ENCODE results near the gene MPRIP.

The MPRIP gene

DNA sequence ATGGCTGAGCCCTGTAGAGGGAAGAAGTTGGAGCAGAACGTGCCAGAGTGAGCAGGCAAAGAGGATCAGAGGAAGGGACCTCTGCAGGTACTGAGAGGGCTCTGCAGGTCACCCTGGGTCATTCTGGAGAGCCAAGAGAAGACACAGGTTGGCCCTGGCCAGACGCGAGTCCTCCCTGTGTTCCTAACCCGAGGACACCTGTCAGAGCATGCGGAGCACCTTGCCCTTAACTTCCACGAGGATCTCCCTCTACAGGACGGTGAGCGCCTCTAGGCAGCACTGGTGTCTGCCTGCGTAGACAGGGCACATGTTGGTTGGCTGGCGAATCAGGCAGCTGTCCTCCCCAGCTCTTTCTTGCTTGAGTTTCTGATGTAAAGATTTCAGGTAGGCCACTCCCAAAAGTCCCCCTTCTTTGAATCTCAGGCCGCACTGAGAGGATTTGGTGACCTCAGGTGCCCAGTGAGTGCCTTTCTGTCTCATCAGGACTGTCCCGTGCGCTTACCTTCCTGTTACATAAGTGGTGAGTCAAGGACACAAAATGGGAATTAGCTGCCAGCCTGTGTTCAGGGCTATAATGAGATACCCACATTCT, 45.3 kb downstream of the MPRIP start:
- no peak for DNase-seq (ENCODE audit: extremely low spot score)
- TF ChIP-seq, protein P1, sequence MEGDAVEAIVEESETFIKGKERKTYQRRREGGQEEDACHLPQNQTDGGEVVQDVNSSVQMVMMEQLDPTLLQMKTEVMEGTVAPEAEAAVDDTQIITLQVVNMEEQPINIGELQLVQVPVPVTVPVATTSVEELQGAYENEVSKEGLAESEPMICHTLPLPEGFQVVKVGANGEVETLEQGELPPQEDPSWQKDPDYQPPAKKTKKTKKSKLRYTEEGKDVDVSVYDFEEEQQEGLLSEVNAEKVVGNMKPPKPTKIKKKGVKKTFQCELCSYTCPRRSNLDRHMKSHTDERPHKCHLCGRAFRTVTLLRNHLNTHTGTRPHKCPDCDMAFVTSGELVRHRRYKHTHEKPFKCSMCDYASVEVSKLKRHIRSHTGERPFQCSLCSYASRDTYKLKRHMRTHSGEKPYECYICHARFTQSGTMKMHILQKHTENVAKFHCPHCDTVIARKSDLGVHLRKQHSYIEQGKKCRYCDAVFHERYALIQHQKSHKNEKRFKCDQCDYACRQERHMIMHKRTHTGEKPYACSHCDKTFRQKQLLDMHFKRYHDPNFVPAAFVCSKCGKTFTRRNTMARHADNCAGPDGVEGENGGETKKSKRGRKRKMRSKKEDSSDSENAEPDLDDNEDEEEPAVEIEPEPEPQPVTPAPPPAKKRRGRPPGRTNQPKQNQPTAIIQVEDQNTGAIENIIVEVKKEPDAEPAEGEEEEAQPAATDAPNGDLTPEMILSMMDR (IDR thresholded peaks at IDR 0.05; ENCODE audit: control extremely low read depth, extremely low read depth, low read depth, missing control alignments) = no peak
- POLR2A ChIA-PET = no interaction called here
- CTCF ChIA-PET = no interaction called here

DNA sequence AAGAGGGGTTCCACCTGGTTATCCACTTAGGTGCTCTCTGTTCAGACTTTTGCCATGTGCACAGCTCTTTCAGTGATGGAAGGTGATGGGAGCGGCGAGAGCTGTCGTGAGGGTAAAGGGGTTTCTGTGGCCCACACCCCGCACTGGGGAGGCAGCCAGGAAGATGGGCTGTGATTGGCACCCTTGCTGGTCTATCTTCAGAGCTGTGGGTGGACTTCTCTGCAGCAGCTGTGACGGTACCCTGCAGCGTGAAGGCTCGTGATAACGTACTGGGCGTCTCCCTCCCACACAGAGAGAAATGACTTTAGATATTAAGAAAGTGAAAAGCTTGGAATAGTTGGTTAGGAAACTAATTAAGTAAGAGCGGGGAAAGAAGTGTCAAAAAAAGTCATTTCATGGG, 45.8 kb downstream of the MPRIP start:
- ChIA-PET CTCF (interaction anchor here (1.1 kb wide), 1 partner anchor 25 kb away, joined by 3 read pairs; no protein-coding TSS in a partner anchor), POLR2A (no interaction called here)
- TF ChIP-seq, protein P1 (IDR thresholded peaks at IDR 0.05; ENCODE audit: control extremely low read depth, extremely low read depth, low read depth, missing control alignments) = no peak
- no peak for DNase-seq (ENCODE audit: extremely low spot score)

- TF ChIP-seq, protein P1 (IDR thresholded peaks at IDR 0.05; ENCODE audit: control extremely low read depth, extremely low read depth, low read depth, missing control alignments) = no peak
- POLR2A ChIA-PET = no interaction called here
- CTCF ChIA-PET = interaction anchor here (1.1 kb wide), 1 partner anchor 24 kb away, joined by 3 read pairs; no protein-coding TSS in a partner anchor
- no peak for DNase-seq (ENCODE audit: extremely low spot score)
Measured at GRCh38 chr17:17088541-17089525, 46.6 kb downstream of the MPRIP start.

DNA sequence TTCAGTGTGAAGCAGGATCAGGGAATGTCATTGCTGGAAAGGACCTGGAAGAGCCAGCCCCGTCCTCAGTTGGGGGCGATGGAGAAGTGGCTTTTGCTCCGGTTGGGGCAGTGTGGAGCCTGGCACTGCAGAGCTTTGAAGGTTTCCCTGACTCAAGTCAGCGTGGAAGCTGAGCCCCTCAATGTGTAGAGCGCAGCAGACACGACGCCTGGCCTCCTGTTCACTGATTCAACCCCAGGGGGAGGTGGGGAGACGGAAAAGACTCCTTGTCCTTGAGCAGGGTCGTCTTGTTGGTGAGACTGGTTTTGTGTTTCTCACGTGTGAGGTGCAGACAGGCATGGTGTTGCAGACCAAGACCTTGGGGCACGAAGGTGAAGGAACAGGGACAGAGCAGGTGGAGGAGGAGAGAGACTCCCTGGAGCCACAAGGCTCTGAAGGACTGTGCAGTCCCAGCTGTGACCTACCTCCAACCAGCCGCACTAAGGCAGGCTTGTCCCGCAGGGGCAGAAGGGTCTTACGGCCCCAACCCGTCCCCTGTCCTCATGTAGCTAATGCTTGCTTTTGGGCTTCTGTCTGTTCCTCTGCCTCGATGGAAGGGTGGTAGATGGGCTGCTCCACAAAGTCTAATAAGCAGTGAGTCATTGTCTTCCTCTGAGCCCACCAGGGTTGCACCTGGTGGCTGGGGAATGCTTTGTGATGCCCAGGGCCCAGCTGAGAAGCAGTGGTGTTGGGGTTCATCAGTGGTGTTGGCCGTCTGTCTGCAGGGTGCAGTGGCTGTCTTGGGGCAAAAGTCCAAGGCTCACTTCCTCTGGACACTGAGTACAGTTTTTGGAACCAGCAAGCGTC, 47.8 kb downstream of the MPRIP start:
- TF ChIP-seq, protein P1 (IDR thresholded peaks at IDR 0.05; ENCODE audit: control extremely low read depth, extremely low read depth, low read depth, missing control alignments) = no peak
- CTCF ChIA-PET = interaction anchor here (1.4 kb wide), 1 partner anchor 14 kb away, joined by 3 read pairs; no protein-coding TSS in a partner anchor
- POLR2A ChIA-PET = no interaction called here
- DNase-seq (ENCODE audit: extremely low spot score) = no peak

- TF ChIP-seq, protein P1 (IDR thresholded peaks at IDR 0.05; ENCODE audit: control extremely low read depth, extremely low read depth, low read depth, missing control alignments) = no peak
- ChIA-PET POLR2A (no interaction called here), CTCF (interaction anchor here (1.4 kb wide), 1 partner anchor 14 kb away, joined by 3 read pairs; no protein-coding TSS in a partner anchor)
- DNase-seq (ENCODE audit: extremely low spot score) = no peak
Measured at GRCh38 chr17:17090642-17091103, 48.4 kb downstream of the MPRIP start.

- DNase-seq (ENCODE audit: extremely low spot score) = no peak
- ChIA-PET CTCF (no interaction called here), POLR2A (no interaction called here)
- TF ChIP-seq, protein P1 (IDR thresholded peaks at IDR 0.05; ENCODE audit: control extremely low read depth, extremely low read depth, low read depth, missing control alignments) = no peak
Measured at GRCh38 chr17:17091276-17091675, 49.0 kb downstream of the MPRIP start.
